GM19324 (cell line): Measurements from ENCODE around the gene SSBP3.
"Not testable (repeated sequence)": the region's sequence is repeated elsewhere in the genome, so short reads cannot be mapped to it uniquely, and the experiment has no call there.

Experiments used
- ATAC-seq: cut with Tn5 transposase; IDR thresholded peaks from one replicate; pipeline ENCODE4 v1.9.1; 2021; ENCODE audit warnings: mild to moderate bottlenecking, moderate library complexity; ENCODE audit not compliant: unreplicated experiment, low FRiP score

SSBP3 gene

DNA sequence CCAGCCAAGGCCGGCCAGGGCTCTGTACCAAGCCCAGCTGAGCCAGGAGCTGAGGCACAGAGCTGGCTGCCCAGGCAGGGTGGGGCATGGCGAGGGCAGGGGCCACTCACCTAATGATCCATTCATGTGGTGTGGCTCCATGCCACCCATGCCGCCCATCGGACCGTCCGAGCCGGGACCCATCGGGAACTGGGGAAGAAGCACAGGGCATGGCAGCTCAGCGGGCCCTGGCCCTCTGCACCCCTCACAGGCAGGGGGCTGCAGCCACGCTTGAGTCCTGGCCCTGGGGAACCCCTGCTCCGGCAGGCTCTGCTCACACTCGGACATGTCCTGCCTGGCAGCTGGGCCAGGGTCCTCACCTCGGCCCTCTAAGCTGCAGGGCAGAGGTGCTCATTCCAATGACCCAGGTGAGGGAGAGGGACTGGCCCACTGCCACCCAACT lies 177.5 kb downstream of the SSBP3 start:
- ATAC-seq, result no peak

DNA sequence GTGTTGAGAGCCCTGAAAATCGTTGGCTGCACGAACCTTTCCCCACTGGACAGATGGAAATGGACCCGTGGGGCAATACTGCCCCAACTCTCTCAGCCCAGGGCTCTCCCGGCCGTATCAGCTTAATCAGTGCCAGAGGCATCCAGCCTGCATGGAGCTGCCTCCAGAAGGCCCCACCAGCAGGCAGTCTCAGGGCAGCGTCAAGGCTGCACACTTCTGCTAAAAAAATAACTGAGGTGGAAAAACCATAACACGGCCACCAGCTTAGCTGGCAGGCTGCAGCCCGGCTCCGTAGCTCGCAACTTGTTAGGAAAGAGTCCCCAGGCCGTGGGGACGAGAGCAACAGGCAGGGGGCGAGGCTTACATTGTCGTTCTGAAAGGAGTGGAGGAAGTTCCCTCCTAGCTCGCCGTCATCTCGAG lies 178.3 kb downstream of the SSBP3 start:
- no peak for ATAC-seq

DNA sequence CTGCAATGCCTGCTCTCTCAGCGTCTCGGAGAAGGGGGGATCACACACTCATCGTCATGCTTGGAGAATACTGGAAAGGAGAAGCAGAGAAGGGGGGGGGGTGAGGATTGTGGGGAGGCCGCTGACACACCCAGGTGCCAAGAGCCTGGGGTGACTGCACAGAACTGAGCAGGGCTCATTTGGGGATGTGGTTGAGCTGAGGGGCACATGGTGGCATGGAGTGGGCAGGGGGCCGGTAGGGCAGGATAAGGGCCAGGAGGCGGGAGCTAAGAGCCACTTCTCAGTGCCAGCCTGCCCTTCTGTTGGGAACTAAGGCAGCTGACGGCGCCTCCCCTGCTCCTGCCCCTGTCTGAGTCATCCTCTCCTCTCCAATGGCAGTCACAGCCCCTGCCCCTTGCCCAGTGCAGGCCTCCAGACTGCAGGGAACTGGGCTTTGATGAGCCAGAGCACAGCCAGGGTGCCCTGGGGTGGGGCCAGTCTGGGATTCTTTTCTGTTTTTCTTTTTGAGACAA lies 179.0 kb downstream of the SSBP3 start:
- no peak for ATAC-seq

DNA sequence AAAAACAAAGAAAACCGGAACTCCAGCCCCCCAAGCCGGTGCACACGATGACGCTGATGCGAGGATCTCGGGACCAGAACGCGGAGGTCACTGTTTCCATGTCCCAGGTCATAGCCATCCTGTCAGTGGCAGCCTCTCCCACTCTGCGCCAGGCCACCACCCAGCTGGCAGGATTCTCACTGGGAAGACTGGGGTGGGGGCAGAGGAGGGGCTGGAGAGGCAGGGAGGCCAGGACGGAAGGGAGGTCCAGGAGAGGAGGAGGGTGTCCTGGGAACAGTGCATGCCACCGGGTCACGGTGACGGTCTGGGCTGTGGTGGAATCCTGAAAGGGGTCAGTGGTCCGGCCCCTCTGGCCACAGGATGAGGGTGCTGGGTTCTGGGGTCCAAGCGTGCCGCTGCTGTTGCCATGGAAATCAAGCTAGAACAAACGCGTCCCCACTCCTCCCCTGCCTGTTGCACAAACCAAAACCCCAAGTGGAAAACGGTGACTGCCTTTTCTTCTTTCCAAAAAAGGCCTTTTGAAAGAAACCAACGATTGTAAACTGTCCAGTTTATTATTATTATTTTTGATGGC lies 180.1 kb downstream of the SSBP3 start:
- no peak for ATAC-seq

DNA sequence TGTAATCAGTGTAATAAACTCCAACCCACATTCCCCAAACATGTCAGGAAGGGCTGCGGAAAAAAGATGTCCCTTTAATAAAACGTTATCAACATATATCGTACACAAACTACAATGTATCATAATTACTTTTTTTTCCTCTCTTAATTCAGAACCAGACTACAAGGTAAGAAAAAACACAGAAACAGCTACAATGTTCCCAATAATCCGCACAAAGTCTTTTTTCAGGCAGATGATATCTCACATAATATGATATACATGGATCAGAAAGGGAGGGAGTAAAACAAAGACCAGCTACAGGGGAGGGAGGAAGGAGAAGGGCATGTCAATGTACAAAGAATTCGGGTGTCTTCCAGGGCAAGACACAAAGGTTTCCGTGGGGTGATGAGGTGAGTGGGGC lies 180.8 kb downstream of the SSBP3 start:
- no peak for ATAC-seq

DNA sequence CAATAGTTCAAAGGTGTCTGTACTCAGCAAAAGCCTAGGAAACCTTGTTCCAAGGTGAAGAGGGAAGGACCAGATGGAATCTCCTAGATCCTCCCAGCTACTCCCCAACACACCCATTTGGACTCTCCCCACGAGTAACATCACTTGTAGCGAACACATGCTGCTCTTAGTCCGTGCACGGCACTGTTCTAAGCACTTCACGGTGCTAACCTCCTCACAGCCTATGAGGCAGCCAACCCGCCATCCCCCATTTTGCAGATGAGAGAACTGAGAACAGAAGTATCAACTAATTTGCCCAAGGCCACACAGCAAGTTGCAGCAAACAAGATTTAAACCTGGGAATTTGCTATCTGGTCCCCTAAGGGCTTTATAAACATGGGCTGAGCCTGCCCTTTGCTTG lies 182.0 kb downstream of the SSBP3 start:
- no peak for ATAC-seq

DNA sequence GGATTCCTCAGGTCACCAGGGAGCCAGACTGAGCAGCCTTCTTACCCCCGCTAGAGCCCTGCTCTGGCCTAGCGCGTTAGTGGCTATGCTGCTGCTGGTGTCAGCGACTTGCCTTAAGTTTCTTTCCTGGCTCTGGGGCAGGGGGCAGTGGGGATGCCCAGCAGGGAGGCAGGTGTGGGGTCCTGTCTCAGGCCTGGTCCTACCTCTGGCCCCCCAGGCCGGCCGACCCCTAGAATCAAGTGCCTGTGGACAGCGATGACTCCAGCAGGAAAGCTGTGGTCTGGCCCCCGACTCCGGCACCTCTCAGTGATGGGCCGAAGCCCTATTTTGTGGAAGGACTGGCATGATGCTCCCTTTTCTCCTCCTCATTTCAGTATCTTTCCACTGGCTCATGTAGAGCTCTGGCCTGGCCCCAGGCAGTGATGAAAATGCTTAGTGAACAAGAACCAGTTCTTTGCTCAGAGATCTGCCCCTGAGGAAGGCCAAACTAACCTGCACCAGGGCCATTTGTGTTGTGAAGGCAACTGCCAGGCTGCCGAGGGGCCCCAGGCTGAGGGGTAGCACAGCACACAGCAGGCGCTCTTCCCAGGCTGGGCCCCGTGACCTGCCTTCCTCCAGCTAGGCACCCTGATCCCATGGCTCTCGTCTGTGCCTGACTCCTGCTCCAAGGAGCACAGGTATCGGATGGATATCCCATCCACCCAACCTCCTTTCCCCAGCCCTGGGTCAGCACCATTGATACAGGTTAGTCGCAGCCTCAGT lies 182.6 kb downstream of the SSBP3 start:
- no peak for ATAC-seq

DNA sequence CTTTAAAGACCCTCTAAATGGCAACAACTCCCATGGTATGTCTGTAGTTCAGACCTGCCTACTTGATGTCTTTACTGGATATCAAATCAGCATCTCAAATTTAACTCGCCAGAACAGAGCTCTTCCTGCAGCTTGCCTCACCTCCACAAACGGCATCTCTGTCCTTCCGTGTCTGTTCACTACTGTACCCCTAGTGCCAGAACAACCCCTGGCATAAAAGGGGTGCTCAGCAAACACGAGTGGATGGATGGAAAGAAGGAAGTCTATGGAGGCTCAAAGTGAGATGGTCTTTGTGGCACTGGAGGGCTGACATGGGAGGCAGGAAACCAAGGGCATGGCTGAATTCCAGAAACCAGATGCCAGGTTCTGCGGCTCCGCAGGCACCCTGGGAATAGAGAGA lies 183.5 kb downstream of the SSBP3 start:
- ATAC-seq, result no peak

DNA sequence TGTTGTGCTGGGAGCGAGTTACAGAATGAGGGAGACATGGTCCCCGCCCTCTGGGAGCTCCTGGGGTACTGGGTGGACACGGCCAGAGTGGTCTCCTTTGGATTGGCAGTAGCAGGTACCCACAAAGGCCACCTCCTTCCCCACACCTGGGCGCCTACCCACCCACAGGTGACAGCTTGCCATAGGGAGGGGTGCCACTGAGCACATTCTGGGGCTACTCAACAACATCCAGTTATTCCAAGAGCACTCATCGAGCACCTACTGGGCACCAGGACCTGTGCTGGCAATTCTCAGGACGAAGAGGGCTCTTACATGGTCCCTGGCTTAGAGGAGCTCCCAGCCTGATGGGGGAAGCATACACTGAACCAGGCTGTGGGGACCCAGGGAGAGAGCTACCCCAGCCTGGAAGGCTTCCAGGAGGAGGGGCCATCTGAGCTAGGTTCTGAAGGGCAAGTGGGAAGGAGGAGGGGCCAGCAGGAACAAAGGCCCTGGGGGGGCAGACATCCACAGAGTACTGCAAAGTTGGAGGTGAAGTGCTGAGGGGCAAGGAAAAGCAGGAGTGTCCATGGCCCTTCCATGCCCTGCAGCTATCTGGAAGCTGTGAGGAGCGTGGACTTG lies 184.2 kb downstream of the SSBP3 start:
- no peak for ATAC-seq

DNA sequence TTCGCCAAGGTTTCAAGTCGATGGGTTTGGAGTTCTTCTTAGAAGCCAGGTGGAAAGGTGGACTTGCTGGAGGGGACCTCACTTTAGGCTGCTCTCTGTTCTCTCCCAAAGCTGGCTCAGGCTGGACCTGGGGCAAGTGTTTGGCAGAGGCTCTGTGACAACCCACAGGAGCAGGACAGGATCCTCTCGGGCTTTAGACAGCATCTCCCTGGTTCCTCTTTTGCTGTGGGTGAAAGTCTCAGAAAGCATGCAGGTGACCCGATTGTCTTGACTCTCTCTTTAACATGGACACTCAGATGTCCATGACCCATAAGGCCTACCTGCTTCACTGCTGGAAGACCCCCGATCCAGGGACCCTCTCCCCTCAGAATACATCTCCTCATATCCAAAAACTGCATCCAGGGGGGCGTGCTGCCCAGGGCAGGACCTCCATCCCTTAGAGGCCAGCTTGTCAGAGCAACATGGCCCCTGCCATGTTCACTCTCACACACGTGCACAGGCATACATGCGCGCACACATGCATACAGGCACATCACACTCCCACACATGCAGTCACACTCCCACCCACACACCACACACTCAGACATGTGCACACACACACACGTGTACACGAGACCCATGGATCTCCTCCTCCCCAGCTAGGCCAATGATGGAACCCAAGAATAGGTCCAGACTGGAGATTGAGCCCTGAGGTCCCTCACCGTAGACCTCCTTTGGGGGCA lies 184.9 kb downstream of the SSBP3 start:
- ATAC-seq, result no peak

DNA sequence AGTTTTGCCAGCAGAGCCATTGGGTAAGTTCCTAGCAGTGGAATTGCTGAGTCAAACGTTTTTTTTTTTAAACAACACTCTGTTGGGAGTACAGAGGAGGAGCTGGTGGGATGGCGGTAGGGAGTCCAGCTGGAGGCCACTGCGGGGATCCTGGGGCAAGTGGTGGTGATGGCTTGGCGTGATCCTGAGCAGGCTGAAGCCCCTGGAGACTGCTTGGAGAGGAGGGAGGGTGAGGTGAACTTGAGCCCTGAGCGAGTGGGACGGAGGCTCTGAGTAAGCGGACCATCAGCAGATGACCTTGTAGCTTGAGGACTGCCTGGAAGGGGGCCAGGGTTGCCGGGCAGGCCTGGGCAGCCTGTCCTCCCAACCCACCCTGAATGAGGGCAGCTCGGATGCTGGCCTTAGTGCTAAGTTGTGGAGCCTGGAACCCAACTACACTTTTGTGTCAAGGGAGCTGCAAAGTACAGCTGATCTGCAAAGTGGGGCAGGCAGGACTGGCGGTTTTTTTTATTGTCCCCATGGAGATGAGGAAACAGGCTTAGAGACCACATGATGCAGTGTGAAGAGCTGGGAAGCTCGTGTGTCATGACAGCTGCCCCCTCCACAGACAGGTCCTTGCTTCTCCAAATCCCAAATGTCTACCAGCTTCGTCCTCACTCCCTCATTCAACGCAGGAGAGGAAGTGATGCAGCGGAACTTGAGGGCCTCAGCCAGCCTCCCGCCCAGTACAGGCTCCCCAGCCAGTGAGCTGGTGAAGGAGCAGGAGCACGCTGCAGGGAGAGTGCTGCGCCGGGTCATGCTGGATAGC lies 186.0 kb downstream of the SSBP3 start:
- ATAC-seq, result no peak

DNA sequence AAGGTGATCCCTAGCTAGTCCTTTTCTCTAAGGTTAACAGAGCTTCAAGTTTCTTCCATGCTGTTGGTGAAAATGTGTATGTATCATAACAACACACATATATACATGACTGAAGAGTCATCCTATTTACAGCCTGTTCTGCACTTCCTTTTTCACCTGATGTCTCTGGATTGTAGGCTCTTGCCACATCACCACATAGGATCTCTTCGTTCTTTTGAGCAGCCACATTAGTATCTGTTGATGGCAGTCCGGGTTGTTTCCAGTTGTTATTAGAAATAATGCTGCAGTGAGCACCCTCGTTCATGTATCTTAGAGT lies 186.5 kb downstream of the SSBP3 start:
- ATAC-seq, result no peak

DNA sequence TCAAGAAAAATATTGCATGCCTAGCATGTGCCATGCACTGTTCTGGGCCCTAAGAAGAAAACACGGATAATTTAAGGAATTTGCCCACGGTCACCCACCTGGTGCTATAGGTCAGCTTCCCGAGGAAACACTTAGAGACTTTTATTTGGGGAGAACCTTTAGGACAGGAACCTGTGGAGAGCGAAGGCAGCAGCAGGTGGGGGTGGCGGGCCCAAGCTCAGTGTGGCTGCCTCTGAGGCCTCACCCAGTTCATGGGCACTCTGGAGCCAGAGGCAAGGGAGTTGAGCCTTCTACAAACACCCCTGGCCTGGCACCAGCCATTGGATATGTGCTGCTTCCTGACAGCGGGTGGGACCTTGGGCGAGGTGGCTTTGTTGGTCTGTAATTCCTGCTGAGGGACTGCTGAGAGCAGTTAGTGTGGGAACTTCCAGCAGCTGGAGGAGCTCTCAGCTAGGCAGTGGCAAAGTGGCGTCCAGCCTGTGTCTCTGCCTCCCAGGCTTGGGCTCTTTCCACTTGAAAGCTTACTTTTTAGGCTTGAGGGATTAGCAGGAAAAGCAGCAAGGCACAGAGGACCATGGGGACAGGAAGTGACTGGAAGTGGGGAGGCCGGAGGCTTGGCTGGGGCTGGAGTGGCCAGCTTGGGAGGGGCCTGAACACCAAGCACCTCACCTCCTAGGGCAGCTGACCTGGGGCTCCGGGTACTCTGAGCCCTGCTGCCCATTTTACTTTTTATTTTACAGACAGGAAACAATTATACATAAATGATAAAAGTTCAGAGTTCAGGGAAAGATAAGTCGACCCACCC lies 187.1 kb downstream of the SSBP3 start:
- no peak for ATAC-seq

DNA sequence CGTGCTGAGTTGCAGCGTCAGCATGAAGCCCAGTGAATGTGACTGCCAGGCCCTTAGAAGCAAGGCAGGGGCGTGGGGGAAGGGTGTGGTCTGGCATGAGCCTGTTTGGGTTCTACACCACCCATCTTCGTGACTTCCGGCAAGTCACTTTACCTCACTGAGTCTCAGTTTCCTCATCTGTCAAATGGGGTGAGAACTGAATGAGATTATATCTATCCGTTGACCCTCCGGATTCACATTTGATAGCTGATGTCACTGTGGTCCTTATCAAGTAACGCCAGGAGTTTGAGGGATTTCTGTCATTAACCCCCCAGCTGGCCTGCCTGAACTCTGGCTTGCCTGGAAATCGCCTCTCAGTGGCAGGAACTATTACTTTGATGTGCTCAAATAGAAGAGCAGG lies 190.7 kb downstream of the SSBP3 start:
- ATAC-seq, result no peak

DNA sequence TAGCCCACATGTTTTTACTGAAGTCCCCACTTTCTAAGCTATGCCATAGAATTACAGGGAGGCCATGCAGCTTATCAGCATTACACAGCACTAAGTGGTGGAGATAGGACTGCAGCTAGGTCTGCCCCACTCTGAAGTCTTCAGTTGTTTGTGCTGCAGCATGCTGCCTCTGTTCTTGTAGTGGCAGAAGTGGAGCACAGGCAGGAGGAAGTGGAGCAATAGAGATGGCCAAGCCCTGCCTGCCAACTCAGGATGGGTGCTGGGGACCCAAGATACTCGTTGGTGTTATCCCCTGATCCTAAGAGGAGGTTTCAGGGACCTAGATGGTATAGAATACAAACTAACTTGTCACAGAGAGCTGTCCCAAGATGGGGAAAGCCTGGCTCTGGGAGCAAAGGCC lies 193.3 kb downstream of the SSBP3 start:
- no peak for ATAC-seq

DNA sequence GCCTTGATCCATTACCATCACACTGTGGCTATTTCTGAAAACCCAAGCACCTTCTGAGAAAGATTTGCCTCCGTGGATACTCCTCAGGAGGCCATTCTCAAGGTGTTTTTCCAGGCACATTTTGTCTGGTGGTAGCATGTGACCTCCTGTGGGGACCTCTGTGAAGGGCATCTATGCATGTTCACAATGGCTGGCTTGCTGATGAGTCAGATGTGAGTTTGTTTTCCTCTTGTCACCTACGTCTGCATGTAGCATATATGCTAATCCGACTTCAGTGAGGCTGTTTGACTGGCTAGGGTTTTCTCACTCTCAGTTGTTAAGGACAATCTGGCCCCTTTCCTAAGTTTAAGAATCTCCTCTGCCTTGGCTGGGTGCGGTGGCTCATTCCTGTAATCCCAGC lies 198.3 kb downstream of the SSBP3 start:
- ATAC-seq, result not testable (repeated sequence)

DNA sequence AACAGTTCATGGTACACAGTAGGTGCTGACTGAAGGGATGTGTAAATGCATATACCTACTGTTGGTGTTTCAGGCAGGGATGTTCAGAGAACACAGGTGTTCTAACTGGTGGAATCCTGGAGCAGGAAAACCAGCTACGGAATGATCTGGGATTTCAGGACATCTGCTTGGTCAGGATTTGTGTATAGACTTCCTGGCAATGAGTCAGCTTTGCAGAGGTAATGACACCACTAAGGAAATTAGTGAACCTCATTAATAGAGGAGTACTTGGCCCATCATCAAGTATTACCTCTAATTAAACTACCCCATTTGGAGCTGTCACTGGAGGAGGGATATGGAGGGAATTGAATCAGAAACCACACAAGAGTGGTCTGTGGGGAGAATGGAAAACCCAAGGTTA lies 198.9 kb downstream of the SSBP3 start:
- no peak for ATAC-seq

DNA sequence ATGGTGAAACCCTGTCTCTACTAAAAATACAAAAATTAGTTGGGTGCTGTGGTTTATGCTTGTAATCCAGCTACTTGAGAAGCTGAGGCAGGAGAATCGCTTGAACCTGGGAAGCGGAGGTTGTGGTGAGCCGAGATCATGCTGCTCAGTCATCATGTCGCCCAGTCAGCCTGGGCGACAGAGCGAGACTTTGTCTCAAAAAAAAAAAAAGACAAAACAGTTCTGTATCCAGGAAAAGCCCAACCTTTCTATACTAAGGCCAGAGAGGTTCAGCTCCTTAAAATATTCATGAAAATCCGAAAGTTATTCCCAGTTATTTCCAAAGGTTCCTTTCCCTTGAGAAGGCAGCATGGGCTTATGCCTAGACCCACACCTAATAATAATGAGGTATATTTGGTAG lies 202.0 kb downstream of the SSBP3 start:
- ATAC-seq, result no peak

DNA sequence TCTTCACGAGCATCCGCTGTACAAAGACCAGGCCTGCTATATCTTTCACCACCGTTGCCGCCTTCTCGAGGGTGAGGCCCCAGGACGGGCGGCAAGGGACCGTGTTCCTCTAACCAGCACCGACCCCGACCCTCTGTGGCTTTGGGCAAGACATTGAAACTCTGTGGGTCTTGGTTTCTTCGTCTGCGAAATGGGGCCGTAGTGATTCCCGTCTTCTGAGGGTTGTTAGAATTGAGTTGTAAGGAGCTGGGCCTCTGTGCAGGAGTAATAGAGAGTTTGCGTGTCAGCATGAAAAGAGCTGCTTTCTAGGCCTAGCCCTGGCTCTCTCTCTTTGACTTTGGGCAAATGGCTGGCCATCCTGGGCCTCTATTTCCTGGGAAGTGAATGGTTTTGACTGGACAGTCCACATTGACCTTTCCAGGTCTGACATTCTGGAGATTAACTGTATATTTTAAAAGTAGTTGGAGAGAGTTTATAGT lies 205.6 kb downstream of the SSBP3 start:
- ATAC-seq, result peak; percentile 8
